ENCODE data around the gene PKD2L2. TPM values are rescaled to one million over a fixed set of nuclear protein-coding genes. Genes with fewer than 3 reads are reported as not detected.

Gene PKD2L2
- total and polyA plus RNA-seq, 9 of the 15 experiments (the other 6 are each of a cell fraction or from before 2014, with no cell fraction given) = 0.08 to 0.25 (median 0.11) TPM; not detected in 5

- no peak for TF ChIP-seq CHD7 (IDR thresholded peaks at IDR 0.05; ENCODE audit: low read depth, low read length)
- no peak for TF ChIP-seq ZNF174 (CRISPR knock-in tag; IDR thresholded peaks at IDR 0.05)
- TF ChIP-seq CSDE1 (IDR thresholded peaks at IDR 0.05) = no peak
Observed at GRCh38 chr5:137937994-137938750, 48.9 kb downstream of the PKD2L2 start (continued).
